Activated effector memory CD4-positive, alpha-beta T cell treated with Interleukin-2 at 50 U/mL for 16 hours (primary cell): Measurements from ENCODE around the gene SNX13.

Experiments
- DNase-seq: peaks from one replicate; pipeline ENCODE4 v3.0.0-alpha.2; 2020

The SNX13 gene

GRCh38 chr7:17773289-17773626 lies 167.0 kb downstream of the SNX13 start:
- DNase-seq: no peak

DNA sequence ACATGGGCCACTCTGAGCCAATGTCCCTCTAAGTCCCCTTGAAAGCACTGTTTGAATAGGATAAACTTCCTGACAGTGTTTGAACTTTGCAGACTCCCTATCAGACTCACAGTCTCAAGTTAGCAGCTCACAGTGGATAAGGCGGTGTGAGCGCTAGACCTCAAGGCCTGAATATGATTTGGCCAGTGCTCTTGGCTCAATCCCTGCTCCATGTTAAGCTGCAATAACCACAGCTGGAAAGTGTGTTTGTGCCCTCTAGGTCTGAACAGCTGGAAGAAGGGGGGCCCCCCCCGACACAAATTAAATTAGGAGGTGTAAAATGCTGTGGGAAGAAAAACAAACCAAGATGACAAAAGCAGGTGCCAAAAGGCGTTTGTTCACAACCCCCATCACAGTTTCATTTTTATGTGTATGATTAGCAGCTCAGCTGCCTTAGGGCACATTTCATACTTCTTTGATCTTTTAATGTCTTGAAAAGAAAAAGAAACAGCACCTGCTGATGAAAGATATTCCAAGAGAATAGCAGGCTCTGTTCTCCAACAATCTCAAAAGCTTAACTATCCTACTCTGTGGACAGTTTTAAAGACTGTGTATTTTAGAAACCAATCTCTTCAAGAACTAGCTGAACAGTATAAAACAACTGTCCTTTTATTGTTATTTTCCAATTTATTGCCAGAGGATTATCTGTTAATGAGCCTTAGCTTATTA lies 167.6 kb downstream of the SNX13 start:
- DNase-seq: no peak

DNA sequence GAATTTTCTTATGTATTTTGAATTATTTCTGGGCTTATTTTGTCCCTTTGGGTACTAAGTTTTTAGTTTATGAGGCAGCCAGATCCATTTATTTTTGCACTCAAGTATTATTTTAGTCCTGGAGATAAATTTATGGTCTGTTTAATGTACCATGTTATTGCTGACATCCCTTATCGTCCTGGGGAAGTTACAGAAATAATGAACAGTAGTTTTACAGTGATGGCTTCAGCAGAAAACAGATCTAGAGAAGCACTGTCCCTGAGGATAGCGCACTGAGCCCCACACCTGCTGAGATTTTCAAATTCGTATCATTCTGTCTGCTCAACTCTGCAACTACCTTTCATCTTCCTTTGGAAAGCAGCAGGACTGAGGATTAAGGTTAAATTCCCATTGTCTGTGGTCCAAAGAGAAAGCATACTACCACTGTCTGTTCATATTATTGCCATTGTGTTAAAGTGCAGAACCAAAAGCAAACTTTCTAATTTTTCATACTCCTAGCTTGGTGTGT lies 168.3 kb downstream of the SNX13 start:
- DNase-seq: no peak

DNA sequence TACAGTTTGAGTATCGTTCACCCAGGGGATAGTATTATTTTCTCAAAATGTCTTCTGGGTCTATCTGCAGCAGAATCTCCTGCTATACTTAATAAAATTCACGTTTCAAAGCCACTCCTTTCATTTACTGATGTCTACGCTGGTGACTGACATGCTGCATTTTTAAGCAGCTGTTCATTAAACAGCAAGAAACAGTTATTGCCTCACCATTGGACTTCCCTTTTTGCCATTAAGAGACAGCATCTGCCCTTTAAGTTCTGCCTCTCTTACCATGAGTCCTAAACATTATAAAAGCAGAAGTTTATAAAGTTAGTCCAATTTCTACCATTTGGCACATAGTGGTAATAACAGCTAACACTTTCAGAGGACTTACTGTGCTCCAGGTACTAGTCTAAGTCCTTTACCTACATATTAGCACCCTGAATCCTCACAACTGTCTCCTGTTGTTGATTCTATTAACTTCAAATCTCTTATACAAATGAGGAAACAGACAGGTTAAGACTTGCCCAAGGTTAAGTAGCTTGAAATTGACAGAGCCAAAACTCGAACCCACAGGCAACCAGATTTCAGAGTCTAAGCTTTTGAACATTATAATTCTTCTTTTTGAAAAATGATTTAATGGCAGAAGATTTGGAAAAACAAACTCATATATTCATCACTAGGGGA lies 169.5 kb downstream of the SNX13 start:
- no peak for DNase-seq

- no peak for DNase-seq
These were observed 170.4 kb downstream of the SNX13 start for GRCh38 chr7:17769918-17770317.

DNA sequence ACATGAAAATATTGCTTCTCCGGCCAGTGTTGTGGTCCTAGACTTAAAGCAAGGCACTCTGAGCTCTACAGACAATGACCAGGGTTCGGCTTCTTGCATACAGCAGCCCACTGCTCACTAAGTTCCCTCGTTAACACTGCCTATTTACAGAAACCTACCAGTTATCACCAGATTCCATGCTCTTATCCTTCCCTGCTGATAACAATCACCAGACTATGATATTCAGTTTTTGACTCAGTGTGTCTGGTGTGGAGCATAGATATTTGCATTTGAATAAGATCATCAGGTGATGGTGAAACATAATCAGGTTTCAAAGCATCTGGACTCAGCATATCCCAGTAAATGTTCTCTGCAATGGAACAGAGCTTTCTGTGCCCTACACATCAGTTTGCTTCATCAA lies 182.3 kb downstream of the SNX13 start:
- DNase-seq: no peak

DNA sequence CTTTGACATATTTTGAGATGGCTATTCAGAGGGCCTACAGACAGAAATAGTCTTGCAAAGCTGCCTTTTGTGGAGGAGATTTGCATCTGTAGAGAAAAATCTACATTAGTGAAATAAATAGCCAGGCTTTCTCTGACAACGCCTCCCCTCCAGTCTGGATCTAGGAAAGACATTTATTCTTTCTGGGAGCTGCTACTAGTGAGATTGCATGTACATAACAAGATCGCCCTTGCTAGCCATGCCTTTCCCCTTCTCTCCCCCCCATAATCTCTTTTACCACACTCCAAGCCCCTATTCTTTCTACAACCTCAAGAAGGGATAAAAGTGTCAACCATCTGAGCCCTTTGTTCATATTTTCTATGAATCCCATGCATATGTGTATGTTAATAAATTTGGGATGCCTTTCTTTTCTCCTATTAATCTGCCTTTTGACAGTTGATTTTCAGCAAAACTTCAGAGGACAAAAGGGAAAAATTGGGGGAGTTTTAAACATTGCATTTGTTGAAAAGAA lies 194.2 kb downstream of the SNX13 start:
- no peak for DNase-seq

DNA sequence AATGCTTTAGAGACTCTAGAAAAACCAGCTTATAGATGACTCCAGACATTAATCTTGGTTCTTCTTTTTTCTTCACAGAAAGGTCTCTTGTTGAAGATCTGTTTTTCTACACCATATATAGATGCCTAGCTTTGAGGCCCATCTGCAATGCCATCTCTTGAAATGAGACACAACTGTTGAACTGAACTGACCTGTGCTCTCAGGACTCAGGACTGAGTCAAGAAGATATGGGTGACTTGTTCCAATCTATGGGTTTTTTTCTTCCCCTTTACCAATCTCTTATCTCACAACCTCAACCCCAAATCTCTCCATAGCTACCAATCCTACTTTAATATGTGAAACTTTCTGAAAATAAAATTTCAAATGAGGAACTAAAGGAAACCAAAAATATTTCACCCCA lies 194.7 kb downstream of the SNX13 start:
- DNase-seq: no peak

- DNase-seq: no peak
These were observed 197.0 kb downstream of the SNX13 start for GRCh38 chr7:17743316-17743715.

GRCh38 chr7:17741426-17741825 lies 198.9 kb downstream of the SNX13 start:
- no peak for DNase-seq
